Measurements from ENCODE around the gene TOX3. TPM values are rescaled to one million over a fixed set of nuclear protein-coding genes. Genes with fewer than 3 reads are reported as not detected.

The TOX3 gene
- total RNA-seq, 1 donor, result not detected

DNA sequence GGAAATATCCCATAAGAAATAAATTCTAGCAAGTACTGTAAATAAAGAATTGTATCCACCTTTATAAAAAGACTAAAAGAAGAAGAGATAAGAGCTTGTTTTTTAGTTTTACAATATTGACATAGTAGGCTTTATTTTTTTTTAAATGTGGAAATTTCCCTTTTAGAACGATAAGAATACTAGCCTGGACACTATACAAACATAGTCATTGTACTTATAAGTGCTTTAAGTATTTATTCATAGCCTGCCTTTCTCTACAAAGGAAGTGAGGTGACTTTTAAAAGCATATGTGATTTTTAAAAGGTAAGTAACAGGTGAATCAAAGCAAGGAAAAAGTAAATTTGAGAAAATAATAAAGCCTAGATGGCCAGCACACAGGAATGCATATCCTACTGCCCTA is 17.7 kb downstream of the TOX3 start:
- Histone ChIP-seq H3K27me3 (ENCODE audit: insufficient read depth, low read length) (no peaks in the 10 kb centered on the region), H3K4me1 (ENCODE audit: insufficient read depth, low read length) (no peaks in the 10 kb centered on the region), H3K4me3 (ENCODE audit: low read length) (no peak overlapping the region), H3K9me3 (ENCODE audit: low read depth, low read length) (no peaks in the 10 kb centered on the region)

DNA sequence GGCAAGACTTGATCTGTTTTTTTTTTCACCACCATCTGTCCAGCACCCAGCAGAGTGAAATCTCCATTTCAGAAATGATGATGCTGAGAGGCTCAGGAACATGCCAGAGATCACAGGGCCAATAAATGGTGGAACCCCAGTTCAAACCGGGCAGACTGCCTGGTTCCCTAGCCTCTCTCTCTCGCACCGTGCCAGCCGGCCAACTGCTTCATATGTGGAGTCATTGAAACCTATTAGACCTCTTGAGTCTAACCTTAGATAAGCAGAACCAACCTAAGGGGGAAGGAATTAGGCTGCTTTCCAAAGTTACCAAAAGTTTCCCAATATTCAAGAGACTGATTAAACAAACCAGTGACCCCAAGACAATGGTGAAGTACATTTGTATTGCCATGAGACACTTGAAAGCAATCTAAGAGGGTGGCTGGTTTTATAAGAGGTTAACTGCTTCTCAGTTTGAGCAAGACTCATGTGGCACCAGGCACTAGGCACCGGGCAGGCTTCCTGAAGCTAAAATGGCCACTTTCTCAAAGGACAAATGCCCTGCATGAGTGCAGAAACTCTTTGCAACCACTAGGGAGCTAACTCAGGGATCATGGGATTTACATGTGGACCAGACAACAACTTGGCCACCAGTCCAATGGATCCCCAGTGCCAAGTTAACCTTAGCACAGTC is 18.4 kb downstream of the TOX3 start:
- H3K4me1 ChIP-seq (ENCODE audit: insufficient read depth, low read length), result no peaks in the 10 kb centered on the region
- H3K4me3 ChIP-seq (ENCODE audit: low read length), result no peak overlapping the region
- no peaks in the 10 kb centered on the region for H3K9me3 ChIP-seq (ENCODE audit: low read depth, low read length)
- no peaks in the 10 kb centered on the region for H3K27me3 ChIP-seq (ENCODE audit: insufficient read depth, low read length)

DNA sequence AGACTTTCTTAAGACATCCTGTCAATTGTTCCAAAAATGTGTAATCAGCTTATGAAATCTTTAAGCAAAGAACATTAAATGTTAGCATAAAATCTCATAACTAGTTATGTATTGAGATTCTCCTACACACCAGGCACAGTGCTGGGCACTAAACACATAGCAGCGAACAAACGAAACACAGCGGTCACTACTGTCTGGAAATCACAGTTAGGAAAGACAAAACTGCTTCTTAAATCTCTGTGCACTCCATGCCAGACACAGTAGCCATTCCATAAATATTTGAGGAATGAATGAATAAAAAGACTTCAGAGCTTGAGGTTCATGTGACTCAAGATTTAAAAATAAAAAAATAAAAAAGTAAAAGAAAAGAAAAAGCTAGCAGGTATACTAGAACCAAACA is 20.1 kb downstream of the TOX3 start:
- no peaks in the 10 kb centered on the region for H3K27me3 ChIP-seq (ENCODE audit: insufficient read depth, low read length)
- no peaks in the 10 kb centered on the region for H3K4me1 ChIP-seq (ENCODE audit: insufficient read depth, low read length)
- no peaks in the 10 kb centered on the region for H3K9me3 ChIP-seq (ENCODE audit: low read depth, low read length)
- no peak overlapping the region for H3K4me3 ChIP-seq (ENCODE audit: low read length)

DNA sequence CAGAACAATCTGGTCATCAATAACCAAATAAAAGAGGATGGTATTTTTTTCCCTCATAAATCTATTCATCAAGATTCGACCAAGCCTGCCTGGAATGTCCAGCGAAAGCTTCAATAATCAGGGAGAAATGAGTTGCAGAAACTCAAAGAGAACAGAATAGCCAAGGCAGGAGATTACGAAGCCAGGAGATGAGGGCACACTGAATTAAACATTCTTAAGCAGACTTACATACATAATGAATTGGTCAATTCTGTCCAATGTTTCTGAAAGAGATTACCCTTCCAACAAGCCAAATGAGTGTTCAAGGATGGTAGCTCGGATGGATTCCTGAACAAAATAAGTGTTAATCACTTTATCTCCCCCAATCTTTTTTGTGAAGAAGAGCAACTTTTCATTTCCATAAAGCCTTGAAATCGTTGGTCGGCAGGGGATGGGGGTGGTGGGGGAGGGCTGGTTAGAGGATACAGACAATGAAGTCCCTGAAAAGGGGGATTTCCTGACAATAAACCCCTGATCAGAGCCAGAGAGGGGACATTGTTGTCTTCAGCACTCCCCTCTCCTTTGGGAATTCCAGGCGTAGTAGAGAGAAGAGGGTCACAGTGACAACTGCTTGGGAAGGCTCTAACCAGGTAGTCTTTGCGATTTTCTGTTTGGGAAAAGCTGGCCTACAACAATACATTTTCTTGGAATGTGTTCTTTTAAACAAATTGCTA is 20.7 kb downstream of the TOX3 start:
- H3K27me3 ChIP-seq (ENCODE audit: insufficient read depth, low read length), result no peaks in the 10 kb centered on the region
- H3K4me1 ChIP-seq (ENCODE audit: insufficient read depth, low read length), result no peaks in the 10 kb centered on the region
- H3K9me3 ChIP-seq (ENCODE audit: low read depth, low read length), result no peaks in the 10 kb centered on the region
- no peak overlapping the region for H3K4me3 ChIP-seq (ENCODE audit: low read length)

DNA sequence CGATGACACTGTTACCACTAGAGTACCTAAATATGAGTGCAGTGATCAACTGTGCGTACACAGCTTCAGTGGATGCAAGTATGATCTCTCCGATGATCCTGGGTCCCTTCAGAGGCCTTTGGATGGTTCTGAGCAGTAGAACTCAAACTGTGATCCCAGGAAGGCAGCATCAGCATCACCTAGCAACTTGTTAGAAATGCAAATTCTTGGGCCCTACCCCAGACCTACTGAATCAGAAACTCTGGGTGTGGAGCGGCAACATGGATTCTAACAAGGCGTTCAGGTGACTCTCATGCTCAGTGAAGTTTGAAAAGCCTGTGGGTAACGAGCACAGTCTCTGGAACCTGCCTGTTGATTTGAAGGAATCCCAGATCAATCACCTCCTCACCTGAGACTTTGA is 25.4 kb downstream of the TOX3 start:
- H3K4me1 ChIP-seq (ENCODE audit: insufficient read depth, low read length), result no peaks in the 10 kb centered on the region
- H3K4me3 ChIP-seq (ENCODE audit: low read length), result no peak overlapping the region
- no peaks in the 10 kb centered on the region for H3K27me3 ChIP-seq (ENCODE audit: insufficient read depth, low read length)
- no peaks in the 10 kb centered on the region for H3K9me3 ChIP-seq (ENCODE audit: low read depth, low read length)

DNA sequence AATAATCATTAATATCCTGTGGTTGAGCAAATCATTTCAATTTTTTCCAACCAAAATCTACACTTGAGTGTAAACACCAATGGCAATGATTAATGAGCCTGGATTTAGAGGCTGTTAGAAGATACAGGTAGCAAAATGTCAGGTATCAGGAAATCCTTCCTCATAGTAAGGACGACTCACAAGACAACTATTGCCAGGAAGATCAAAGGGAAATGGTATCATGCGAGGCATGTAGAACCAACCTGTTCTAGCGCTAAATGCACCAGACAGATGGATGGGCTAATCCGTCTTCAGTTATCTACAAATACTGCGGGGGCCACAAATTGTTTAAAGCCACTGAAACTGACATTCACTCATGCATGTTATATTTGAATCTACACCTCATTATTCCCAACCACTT is 28.1 kb downstream of the TOX3 start:
- H3K4me1 ChIP-seq (ENCODE audit: insufficient read depth, low read length), result no peaks in the 10 kb centered on the region
- H3K27me3 ChIP-seq (ENCODE audit: insufficient read depth, low read length), result no peaks in the 10 kb centered on the region
- no peak overlapping the region for H3K4me3 ChIP-seq (ENCODE audit: low read length)

DNA sequence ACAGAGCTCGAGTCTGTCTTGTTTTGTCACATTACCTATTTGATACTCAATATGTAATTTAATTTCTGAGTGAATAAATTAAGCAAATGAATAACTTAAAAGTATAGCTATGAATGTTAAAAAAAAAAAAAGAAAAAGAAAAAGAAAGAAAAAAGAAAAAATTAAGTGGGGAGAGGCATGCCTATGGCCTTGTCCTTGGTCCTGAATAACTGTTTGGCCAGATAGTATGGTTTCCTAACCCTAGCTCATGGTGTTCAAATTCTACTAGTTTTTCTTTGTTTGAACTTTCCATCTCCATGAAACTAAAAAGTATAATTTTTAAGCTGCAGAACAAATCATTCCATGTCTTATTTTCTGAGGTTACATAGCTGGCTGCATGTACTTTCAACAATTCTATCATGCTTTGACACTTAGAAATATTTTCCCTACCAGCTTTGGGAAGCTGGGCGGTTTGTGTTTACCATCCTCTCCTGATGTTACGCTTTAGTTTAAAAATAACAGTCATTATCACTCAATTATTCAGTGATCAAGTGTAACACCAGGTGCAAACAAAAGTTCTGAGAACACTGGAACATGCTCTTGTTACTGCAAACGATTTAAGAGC is 31.8 kb downstream of the TOX3 start:
- Histone ChIP-seq H3K4me1 (ENCODE audit: insufficient read depth, low read length) (no peaks in the 10 kb centered on the region), H3K27me3 (ENCODE audit: insufficient read depth, low read length) (no peaks in the 10 kb centered on the region)

More for the DNA sequence above, 28.1 kb downstream of the TOX3 start:
- H3K9me3 ChIP-seq (ENCODE audit: low read depth, low read length), result no peaks in the 10 kb centered on the region

DNA sequence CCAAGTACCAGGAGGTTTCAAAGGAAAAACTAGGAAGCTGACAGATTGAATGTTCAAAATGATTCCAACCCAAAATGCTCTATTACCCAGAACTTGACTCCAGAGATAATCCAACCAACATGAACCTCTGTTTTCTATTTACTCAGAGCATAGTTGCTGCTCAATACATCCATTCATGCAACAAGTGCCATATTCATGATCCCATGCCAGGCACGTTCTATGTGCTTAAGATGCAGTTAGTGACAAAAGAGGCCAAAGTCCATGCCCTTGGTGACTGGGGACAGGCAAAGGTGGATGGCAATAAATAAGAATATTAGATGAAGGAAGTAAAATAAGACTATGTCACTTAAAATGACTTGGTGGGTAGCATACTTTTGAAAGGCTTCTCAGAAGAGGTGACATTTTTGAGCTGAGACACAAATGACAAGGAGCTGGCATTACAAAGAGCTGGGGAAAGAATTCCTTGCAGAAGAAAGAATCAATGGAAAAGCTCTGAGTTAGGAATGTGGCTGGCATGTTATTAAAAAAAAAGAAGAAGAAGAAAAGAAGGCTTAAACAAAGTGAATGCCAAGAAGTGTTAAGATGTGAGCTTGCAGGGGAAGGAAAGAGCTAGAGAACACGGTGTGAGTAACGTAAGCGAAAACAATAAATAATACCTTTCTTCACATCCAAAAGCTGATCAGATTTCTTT is 34.5 kb downstream of the TOX3 start:
- Histone ChIP-seq H3K4me1 (ENCODE audit: insufficient read depth, low read length) (no peaks in the 10 kb centered on the region), H3K9me3 (ENCODE audit: low read depth, low read length) (no peaks in the 10 kb centered on the region), H3K4me3 (ENCODE audit: low read length) (no peak overlapping the region), H3K27me3 (ENCODE audit: insufficient read depth, low read length) (no peaks in the 10 kb centered on the region)

More for the DNA sequence above, 31.8 kb downstream of the TOX3 start:
- Histone ChIP-seq H3K9me3 (ENCODE audit: low read depth, low read length) (no peaks in the 10 kb centered on the region), H3K4me3 (ENCODE audit: low read length) (no peak overlapping the region)

DNA sequence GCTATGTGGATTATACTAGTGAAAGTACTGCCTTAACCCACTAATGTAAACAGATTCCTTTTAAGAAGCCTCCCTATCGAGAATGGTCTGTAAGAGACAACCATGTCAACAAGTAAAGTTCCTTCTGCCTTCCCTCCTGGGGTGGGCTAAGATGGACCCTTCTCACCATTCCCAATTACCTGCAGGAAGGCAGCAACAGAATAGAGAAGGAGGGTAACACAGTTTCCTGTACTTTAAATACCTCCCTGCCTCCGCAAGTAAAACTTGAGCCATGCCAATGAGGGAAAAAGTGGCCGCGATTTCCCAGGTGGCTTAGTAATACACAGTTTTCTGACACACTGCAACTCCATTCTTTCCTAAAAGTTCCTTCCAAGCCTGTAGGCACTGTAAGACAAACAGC is 45.2 kb downstream of the TOX3 start:
- Histone ChIP-seq H3K27me3 (ENCODE audit: insufficient read depth, low read length) (no peaks in the 10 kb centered on the region), H3K4me1 (ENCODE audit: insufficient read depth, low read length) (no peaks in the 10 kb centered on the region), H3K9me3 (ENCODE audit: low read depth, low read length) (no peaks in the 10 kb centered on the region), H3K4me3 (ENCODE audit: low read length) (no peak overlapping the region)

DNA sequence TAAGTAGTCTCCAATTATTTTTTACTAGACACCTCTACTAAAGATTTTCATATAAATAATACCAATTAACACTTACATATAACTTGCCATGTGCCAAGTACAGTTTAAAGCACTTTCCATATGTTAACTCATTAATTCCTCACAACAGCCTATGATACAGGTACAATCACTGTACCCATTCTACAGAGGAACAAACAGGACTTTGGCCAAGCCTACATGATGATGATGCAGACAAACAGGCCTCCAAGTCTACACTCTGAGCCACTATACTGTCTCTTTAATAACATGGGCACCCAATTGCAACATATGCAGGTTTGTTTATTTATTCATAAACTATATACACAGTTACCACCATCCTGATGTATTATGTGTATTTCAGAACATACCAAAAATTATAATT is 46.0 kb downstream of the TOX3 start:
- Histone ChIP-seq H3K4me3 (ENCODE audit: low read length) (no peak overlapping the region), H3K4me1 (ENCODE audit: insufficient read depth, low read length) (no peaks in the 10 kb centered on the region), H3K9me3 (ENCODE audit: low read depth, low read length) (no peaks in the 10 kb centered on the region), H3K27me3 (ENCODE audit: insufficient read depth, low read length) (no peaks in the 10 kb centered on the region)

DNA sequence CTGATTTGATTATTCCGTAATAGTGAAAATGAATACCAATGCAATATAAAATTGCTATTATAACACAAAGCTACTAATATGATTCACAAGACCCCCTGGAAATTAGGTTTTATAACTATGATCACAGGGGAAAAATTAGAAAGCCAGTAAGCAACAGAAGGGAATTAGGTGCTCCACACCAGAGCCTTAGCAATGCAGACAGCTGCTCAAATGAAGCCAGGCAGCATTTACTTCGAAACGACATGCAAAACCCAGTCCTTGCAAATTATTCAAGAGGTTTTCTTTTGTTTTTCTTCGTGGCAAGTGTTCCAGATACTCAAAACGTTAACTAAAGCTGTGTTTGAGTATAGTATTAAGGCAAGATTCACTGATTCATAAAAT is 47.9 kb downstream of the TOX3 start:
- Histone ChIP-seq H3K4me1 (ENCODE audit: insufficient read depth, low read length) (no peaks in the 10 kb centered on the region), H3K4me3 (ENCODE audit: low read length) (no peak overlapping the region), H3K27me3 (ENCODE audit: insufficient read depth, low read length) (no peaks in the 10 kb centered on the region), H3K9me3 (ENCODE audit: low read depth, low read length) (no peaks in the 10 kb centered on the region)

DNA sequence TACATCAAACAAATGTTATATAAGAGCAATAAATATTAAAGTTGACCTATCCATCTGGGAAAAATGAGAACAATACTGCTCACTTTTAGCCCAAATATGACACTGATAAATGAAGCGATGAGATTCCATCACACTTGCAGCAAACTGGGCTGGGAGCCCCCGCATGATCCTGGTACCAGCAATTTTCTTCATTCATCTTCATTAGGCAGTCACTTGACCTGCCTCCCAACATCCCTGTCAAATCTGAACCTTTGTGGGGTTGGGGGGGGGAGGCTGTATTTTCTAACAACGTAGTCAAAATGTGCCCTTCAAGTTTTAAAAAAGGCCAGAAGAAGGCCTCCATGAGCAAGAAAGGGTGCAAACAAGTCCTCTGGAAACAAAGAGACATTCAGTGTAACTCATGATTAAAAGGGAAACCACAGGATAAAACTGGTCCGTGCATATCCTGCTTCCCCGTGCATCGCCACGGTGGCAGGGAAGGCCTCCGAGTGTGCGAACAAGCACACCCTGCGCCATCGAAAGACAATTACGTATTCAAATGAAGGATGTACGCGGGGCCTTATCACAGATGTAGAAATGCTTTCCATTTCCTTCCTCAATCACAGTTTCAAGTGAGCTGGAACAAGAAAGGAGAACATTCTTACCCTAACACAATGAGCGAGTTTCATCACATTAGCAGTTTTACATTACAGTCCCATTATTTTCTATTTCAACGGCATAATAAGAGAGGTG is 48.4 kb downstream of the TOX3 start:
- Histone ChIP-seq H3K4me3 (ENCODE audit: low read length) (no peak overlapping the region), H3K4me1 (ENCODE audit: insufficient read depth, low read length) (no peaks in the 10 kb centered on the region), H3K9me3 (ENCODE audit: low read depth, low read length) (no peaks in the 10 kb centered on the region), H3K27me3 (ENCODE audit: insufficient read depth, low read length) (no peaks in the 10 kb centered on the region)

DNA sequence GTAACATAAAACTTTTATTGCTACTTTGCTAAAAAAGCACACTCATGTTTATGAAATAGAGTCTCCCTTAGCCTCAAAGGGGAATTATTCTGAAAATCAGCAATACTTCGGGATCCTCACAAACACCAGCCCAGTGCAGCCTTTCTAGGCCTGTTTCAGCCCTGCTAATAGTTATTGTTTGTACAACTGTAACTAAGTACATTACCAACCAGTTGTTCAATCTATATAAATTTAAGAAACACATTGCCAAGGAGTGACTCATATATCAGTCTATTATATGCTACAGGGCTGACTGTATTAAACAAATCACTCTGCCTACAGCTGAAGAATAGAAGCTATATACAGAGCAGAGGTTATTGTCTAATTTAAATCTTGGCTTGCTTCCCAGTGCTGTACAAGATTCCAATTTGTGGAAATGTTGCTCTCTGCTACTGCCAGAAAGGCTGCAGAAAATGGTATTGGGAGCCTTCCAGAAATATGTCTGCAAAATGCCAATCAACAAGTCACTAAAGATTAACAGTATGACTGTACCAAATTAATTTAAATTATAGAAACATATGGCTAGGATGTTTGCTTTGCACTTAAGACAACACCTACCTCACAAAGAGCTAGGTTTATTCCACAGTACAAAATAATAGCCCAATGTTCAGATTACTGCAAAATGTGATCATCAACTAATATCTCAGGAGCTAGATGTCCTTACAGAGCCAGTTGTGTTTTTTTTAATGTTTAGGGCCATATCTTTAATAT is 49.7 kb downstream of the TOX3 start:
- H3K4me3 ChIP-seq (ENCODE audit: low read length), result no peak overlapping the region
- H3K9me3 ChIP-seq (ENCODE audit: low read depth, low read length), result no peaks in the 10 kb centered on the region
- no peaks in the 10 kb centered on the region for H3K27me3 ChIP-seq (ENCODE audit: insufficient read depth, low read length)
- H3K4me1 ChIP-seq (ENCODE audit: insufficient read depth, low read length), result no peaks in the 10 kb centered on the region

Data from mononuclear cell (primary cell).